Astrocyte of the spinal cord (primary cell): ENCODE data around the gene PKDCC.
A peak's percentile ranks its signal among the peaks of the same experiment; 100 is the strongest.

Experiments
- DNase-seq: peaks from one replicate; pipeline ENCODE4 v3.0.0; 2011; ENCODE audit warnings: low read depth, low spot score
- H3K4me3 ChIP-seq: 2 replicates; pipeline ENCODE4 v1.5.1; 2011; ENCODE audit warnings: low read depth, mild to moderate bottlenecking, low read length, moderate library complexity
- in situ Hi-C: cut with HindIII; loops from 2 replicates; pipeline ENCODE4 v1.10.0; 2017; ENCODE audit warnings: low sequenced_read_pairs
- TF ChIP-seq, protein P1 (sequence below): IDR thresholded peaks from 2 replicates; pipeline ENCODE4 v1.5.1; 2012; ENCODE audit warnings: low read depth, mild to moderate bottlenecking, low read length, inconsistent platforms

The PKDCC gene

DNA sequence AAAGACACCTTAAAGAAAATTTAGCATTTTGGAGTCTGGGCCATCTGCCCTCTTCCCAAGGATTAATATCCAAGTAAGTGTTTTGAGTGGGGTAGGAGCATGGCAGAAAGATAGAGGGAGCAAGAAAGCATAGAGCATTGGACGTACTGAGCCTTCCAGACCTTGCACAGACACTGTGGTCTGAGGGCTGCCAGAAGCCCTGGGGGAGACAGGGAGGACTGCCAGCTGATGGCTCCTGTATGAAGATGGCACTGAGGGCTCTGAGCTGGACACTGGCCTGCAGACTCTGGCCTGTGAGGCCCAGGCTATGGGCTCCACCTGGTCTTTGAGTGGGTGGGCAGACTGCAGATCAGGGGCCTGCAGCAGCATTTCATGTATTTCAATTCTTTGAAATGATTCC, 2.9 kb upstream of the PKDCC start:
- TF ChIP-seq, protein P1, sequence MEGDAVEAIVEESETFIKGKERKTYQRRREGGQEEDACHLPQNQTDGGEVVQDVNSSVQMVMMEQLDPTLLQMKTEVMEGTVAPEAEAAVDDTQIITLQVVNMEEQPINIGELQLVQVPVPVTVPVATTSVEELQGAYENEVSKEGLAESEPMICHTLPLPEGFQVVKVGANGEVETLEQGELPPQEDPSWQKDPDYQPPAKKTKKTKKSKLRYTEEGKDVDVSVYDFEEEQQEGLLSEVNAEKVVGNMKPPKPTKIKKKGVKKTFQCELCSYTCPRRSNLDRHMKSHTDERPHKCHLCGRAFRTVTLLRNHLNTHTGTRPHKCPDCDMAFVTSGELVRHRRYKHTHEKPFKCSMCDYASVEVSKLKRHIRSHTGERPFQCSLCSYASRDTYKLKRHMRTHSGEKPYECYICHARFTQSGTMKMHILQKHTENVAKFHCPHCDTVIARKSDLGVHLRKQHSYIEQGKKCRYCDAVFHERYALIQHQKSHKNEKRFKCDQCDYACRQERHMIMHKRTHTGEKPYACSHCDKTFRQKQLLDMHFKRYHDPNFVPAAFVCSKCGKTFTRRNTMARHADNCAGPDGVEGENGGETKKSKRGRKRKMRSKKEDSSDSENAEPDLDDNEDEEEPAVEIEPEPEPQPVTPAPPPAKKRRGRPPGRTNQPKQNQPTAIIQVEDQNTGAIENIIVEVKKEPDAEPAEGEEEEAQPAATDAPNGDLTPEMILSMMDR = no peak
- in situ Hi-C loops = no loop called here
- no peak overlapping the region for H3K4me3 ChIP-seq
- DNase-seq = no peak

DNA sequence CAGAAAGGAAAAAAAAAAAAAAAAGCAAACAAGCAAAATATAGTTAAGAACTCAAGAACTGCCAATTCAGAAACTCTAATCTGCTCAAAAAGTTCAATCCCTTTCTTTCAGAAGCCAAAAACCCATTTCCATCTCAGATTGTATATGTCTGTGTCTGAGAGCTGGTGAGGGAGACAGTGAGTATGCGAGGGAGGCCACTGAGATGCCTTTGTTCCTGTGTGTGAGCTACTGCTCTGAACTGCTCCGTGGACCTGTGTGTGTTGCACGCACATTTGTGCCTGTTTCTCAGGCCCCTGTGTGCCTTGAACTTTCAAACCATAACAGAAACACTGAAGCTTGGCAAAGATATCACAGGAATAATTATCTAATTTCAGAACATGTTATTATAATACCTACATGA, 2.5 kb upstream of the PKDCC start:
- in situ Hi-C loops = no loop called here
- H3K4me3 ChIP-seq = no peak overlapping the region
- no peak for DNase-seq
- TF ChIP-seq, protein P1 = no peak

DNA sequence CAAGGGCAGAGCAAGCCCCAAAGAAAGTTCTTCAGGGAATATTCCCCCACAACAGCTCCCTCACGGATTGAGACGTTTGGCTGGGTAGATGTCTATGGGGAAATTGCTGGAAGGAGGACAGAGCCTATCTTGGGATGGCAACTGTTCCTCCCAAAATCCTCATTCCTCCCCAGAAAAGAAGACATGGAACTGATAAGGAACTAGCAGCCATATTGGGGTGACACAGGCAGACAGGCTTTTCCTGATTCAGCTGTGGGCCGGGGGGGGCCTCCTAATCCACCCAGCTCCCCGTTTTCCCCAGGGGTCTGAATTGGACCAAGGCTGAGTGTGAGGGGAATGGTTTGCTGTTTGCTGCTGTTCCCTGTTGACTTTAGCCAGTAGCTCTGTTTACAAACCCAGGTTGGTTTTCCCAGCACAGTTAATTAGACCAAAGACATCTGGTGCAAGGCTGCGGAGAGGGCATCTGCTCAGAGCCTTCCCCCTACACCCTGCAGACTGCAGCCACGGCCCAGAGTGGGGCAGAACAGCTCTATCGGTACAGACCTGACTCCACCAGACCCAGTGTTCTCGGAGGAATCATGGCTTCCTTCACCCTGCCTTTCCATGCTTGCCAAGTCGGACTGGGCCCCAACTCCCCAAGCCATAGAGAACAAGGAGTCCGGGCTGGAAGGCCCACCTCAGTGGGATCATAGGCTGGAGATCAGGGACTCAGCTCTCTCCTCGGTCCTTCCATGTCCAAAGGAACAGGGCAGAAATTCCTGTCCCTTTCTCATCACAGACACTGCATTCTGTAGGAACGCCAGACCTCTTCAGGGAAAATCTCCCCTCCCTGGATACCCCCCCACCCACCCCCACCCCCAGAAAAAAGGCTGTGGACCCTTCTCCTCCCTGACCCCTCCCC, 1.7 kb upstream of the PKDCC start:
- H3K4me3 ChIP-seq = no peak overlapping the region
- in situ Hi-C loops = no loop called here
- TF ChIP-seq, protein P1 = no peak
- DNase-seq = no peak

DNA sequence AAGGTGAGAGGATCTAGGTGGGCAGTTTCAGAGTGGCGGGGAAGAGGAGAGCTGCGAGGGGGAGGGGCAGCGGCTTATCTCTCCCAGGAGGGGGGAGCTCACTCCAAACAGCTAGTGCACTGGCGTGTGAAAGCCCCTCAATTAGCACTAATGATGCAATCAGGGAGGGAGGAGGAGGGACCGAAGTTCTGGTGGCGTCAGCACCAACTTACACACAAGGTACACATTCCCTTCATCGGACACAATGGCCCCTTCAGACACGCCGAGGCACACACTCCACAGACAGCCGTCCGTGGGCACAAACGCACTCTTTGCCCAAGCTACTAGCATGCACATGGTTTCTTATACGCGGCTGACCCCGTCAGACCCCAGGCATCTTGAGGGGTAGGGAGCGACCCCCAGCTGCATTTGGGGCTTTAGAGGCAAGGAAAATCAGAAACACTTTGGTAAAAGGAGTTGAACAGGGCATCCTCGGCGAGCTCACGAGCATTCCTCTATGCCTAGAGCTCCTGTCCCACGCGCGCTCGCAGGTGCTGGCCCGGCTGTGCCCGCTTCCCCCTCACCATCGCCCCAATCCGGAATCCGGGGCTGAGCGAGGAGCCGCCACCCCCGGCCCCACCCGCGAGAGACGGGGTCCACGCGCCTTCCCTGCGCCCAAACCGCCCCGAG, 868 bp upstream of the PKDCC start:
- in situ Hi-C loops = no loop called here
- peak overlapping the region; percentile 57 for H3K4me3 ChIP-seq
- no peak for DNase-seq
- TF ChIP-seq, protein P1 = no peak

DNA sequence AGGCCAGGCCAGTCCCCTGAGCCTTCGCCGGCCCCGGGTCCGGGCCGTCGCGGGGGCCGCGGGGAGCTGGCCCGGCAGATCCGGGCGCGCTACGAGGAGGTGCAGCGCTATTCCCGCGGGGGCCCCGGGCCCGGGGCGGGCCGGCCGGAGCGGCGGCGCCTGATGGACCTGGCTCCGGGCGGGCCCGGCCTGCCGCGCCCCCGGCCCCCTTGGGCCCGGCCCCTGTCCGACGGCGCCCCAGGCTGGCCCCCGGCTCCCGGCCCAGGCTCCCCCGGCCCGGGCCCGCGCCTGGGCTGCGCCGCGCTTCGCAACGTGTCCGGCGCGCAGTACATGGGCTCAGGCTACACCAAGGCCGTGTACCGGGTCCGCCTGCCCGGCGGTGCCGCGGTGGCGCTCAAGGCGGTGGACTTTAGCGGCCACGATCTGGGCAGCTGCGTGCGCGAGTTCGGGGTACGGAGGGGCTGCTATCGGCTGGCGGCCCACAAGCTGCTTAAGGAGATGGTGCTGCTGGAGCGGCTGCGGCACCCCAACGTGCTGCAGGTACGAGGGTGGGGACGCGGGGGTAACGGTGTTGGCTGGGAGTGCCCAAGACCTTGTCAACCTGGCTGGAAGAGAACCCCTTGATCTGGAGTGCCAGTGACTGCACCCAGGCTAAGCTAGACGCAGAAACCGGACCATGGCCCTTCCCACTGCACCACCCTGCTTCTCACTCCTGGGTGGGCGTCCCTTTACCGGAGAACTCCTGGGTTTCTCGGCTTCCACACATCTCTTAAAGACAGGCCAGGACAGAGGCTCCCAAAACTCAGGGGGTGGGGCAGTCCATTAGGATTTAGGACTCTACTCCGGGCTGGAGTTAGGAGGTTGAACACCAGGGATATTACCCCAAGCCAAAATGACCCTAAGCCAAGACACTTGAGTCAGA, 739 bp downstream of the PKDCC start:
- peak overlapping the region; percentile 73 for H3K4me3 ChIP-seq
- in situ Hi-C loops = no loop called here
- DNase-seq = no peak
- TF ChIP-seq, protein P1 = no peak
